B cell (primary cell): ENCODE results near the gene GRK5. TPM values are rescaled to one million over a fixed set of nuclear protein-coding genes. Genes with fewer than 3 reads are reported as not detected.

Experiments
- ATAC-seq: fragments of 200-7000 bp; cut with Tn5 transposase; one replicate; pipeline ENCODE4 v1.10.0; 2021; ENCODE audit warnings: low read depth, mild to moderate bottlenecking, moderate number of reproducible peaks, moderate library complexity
- CTCF ChIA-PET: fragments of 350-600 bp; sonication (Branson Sonifier 250); formaldehyde crosslinking; loops from one replicate; lab custom pipeline; 2021; ENCODE audit warnings: antibody characterized with exemption, inconsistent platforms; lab: Charles Lee
- POLR2A ChIA-PET: fragments of 350-600 bp; sonication (Branson Sonifier 250); formaldehyde crosslinking; loops from one replicate; lab custom pipeline; 2021; ENCODE audit warnings: antibody characterized with exemption; lab: Charles Lee
- DNase-seq: peaks from one replicate; pipeline ENCODE4 v3.0.0; 2013
- H2AFZ ChIP-seq: 2 replicates; pipeline ENCODE4 v1.6.1; 2012; ENCODE audit warnings: mild to moderate bottlenecking, low read depth, low read length; ENCODE audit not compliant: insufficient read depth, poor library complexity, severe bottlenecking
- H3K27ac ChIP-seq, 2 donors: 1 replicate in 1 of 2; 2 replicates in 1 of 2; pipeline ENCODE4 v1.5.1; 2012 to 2013; ENCODE audit warnings: low read length in 2 of 2, mild to moderate bottlenecking in 2 of 2, moderate library complexity in 1 of 2
- H3K27me3 ChIP-seq, 4 experiments: fragments of 200-600 bp in 1 of 4; sonication (generic) in 1 of 4; replicated peaks in 1 of 4; 1 replicate in 2 of 4; 2 replicates in 2 of 4; pipeline versions ENCODE4 v1.6.1 to v1.7.0; 2013 to 2016; ENCODE audit warnings: low read length in 3 of 4, mild to moderate bottlenecking in 2 of 4, mixed read lengths in 1 of 4, moderate library complexity in 1 of 4; ENCODE audit not compliant: insufficient read depth in 4 of 4, control insufficient read depth in 3 of 4; ENCODE audit errors: control extremely low read depth in 1 of 4
- H3K36me3 ChIP-seq, 2 experiments: replicated peaks in 1 of 2; 1 replicate in 1 of 2; 2 replicates in 1 of 2; pipeline versions ENCODE4 v1.6.1 to v1.7.1; 2013; ENCODE audit warnings: low read length in 1 of 2; ENCODE audit not compliant: insufficient read depth in 2 of 2, control insufficient read depth in 1 of 2; ENCODE audit errors: control extremely low read depth in 1 of 2, extremely low read depth in 1 of 2
- H3K4me1 ChIP-seq, 2 donors: fragments of 200-600 bp in 1 of 2; sonication (generic) in 1 of 2; 1 replicate in 1 of 2; 2 replicates in 1 of 2; pipeline versions ENCODE4 v1.5.1 to v1.6.1; 2013 to 2017; ENCODE audit warnings: low read length in 2 of 2; ENCODE audit not compliant: control insufficient read depth in 2 of 2, insufficient read depth in 2 of 2
- H3K4me2 ChIP-seq: replicated peaks from 2 replicates; pipeline ENCODE3; 2012; ENCODE audit warnings: mild to moderate bottlenecking, low read depth, low read length; ENCODE audit not compliant: poor library complexity, severe bottlenecking
- H3K4me3 ChIP-seq, 5 experiments: fragments of 200-600 bp in 1 of 5; sonication (generic) in 1 of 5; 1 replicate in 3 of 5; 2 replicates in 2 of 5; pipeline versions ENCODE4 v1.5.1 to v1.7.0; 2011 to 2016; ENCODE audit warnings: low read length in 4 of 5, mild to moderate bottlenecking in 4 of 5, low read depth in 2 of 5, control low read depth in 1 of 5, moderate library complexity in 1 of 5; ENCODE audit not compliant: insufficient read depth in 1 of 5; ENCODE audit errors: control extremely low read depth in 1 of 5, extremely low read depth in 1 of 5
- H3K79me2 ChIP-seq: fragments of 200-600 bp; sonication (generic); one replicate; pipeline ENCODE4 v1.6.0; 2016; ENCODE audit warnings: low read length; ENCODE audit not compliant: control insufficient read depth, insufficient read depth
- H3K9ac ChIP-seq: fragments of 200-600 bp; sonication (generic); 2 replicates; pipeline ENCODE4 v1.6.1; 2017; ENCODE audit warnings: mild to moderate bottlenecking, low read length, moderate library complexity
- H3K9me3 ChIP-seq, 3 donors: one replicate each; pipeline versions ENCODE4 v1.6.1 to v1.7.1; 2013; ENCODE audit warnings: low read length in 2 of 3; ENCODE audit not compliant: control insufficient read depth in 2 of 3, insufficient read depth in 1 of 3; ENCODE audit errors: control extremely low read depth in 1 of 3
- H4K20me1 ChIP-seq: 2 replicates; pipeline ENCODE4 v1.6.0; 2012; ENCODE audit warnings: mild to moderate bottlenecking, low read length; ENCODE audit not compliant: insufficient read depth, control insufficient read depth, poor library complexity, severe bottlenecking
- H3K27ac Mint-ChIP-seq: one replicate; pipeline ENCODE4 v1.8.0; 2021; ENCODE audit warnings: mixed read lengths
- H3K27me3 Mint-ChIP-seq: one replicate; pipeline ENCODE4 v1.8.0; 2021; ENCODE audit warnings: mixed read lengths
- H3K4me1 Mint-ChIP-seq: one replicate; pipeline ENCODE4 v1.8.0; 2021; ENCODE audit warnings: mixed read lengths
- H3K4me3 Mint-ChIP-seq: one replicate; pipeline ENCODE4 v1.8.0; 2021; ENCODE audit warnings: mixed read lengths
- H3K9me3 Mint-ChIP-seq: one replicate; pipeline ENCODE4 v1.8.0; 2022; ENCODE audit warnings: mixed read lengths; ENCODE audit not compliant: insufficient read depth
- CTCF ChIP-seq: fragments of 200-600 bp; IDR thresholded peaks from one replicate; pipeline ENCODE4 v1.8.0; 2022; ENCODE audit warnings: antibody characterized with exemption, mild to moderate bottlenecking
- EZH2 ChIP-seq: IDR thresholded peaks from 2 replicates; pipeline ENCODE4 v1.6.1; 2012; ENCODE audit warnings: borderline replicate concordance, low read depth, mild to moderate bottlenecking, moderate library complexity, low read length; ENCODE audit not compliant: insufficient read depth, poor library complexity, severe bottlenecking
- WGBS: methylation state at CpG from one replicate; pipeline ENCODE4 v1.1.5; 2013; ENCODE audit warnings: missing lambda C conversion rate; ENCODE audit not compliant: insufficient coverage; 5-methylcytosine and 5-hydroxymethylcytosine counted together
- intact Hi-C: fragments of 100-400 bp; cut with micrococcal nuclease; formaldehyde crosslinking; loops from one replicate; pipeline ENCODE4 v1.10.0; 2022
- polyA plus RNA-seq: library from polyadenylated mRNA; depleted of rRNA; stranded (reverse); fragments of >200 nt; gene quantifications from 2 replicates; pipeline ENCODE4 v1.2.3, GENCODE V29; 2012
- total RNA-seq, 2 donors: library from RNA; stranded (reverse); fragments of 120-200 nt in 1 of 2; gene quantifications; 1 replicate in 1 of 2; 2 replicates in 1 of 2; pipeline versions ENCODE4 v1.2.3 to v1.2.4, GENCODE V29; 2013 to 2022

Gene GRK5
- total and polyA plus RNA-seq, 2 donors (not counting 1 experiment from before 2014, with no cell fraction given) = 21.9 to 54.8 TPM

GRCh38 chr10:119222537-119222936 is 15.2 kb downstream of the GRK5 start:
- no peaks in the 10 kb centered on the region for H3K27me3 Mint-ChIP-seq
- peak overlapping the region; percentile 29 for H3K27ac Mint-ChIP-seq
- no peak overlapping the region for H3K4me3 ChIP-seq
- no peaks in the 10 kb centered on the region for H3K9me3 Mint-ChIP-seq
- no peaks in the 10 kb centered on the region for H3K36me3 ChIP-seq
- H3K9me3 ChIP-seq = no peaks in the 10 kb centered on the region
- ATAC-seq = no peak
- CTCF ChIA-PET = interaction anchor here (1.0 to 2.2 kb wide), 4 partner anchors 11 to 267 kb away, joined by 3 to 17 read pairs (median 6); partner anchors contain the start of gene GRK5
- POLR2A ChIA-PET = no interaction called here
- peaks cover 93% of the 10 kb centered on the region for H3K79me2 ChIP-seq
- no peak overlapping the region for H2AFZ ChIP-seq
- H3K27me3 ChIP-seq = no peaks in the 10 kb centered on the region
- H3K4me1 ChIP-seq = peaks cover 0 to 7% of the 10 kb centered on the region in 2 donors
- H4K20me1 ChIP-seq = peaks cover 61% of the 10 kb centered on the region
- H3K4me1 Mint-ChIP-seq = peaks cover 21% of the 10 kb centered on the region
- H3K9ac ChIP-seq = no peak overlapping the region
- no peak overlapping the region for H3K4me2 ChIP-seq
- no peak overlapping the region for H3K4me3 Mint-ChIP-seq
- intact Hi-C loops = no loop called here
- no peak for DNase-seq
- TF ChIP-seq EZH2 = no peak
- TF ChIP-seq CTCF = no peak
- 62% methylated on average over 9 of the region's 9 CpGs for WGBS
- no peak overlapping the region for H3K27ac ChIP-seq

DNA sequence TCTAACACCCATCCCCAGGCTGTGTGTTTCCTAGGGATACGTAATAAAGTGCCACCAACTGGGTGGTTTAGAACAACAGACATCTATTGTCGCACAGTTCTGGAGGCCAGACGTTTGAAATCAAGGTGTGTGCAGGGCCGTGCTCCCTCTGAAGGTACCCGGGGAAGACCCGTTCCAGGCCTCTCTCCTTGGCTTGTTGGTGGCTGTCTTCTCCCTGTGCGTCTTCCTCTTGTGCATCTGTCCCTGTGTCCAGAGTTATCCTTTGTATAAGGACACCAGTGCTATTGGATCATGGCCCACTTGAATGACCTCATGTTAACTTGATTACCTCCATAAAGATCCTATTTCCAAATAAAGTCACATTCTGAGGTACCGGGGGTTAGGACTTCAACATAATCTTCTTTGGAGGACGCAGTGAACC is 15.6 kb downstream of the GRK5 start:
- Histone ChIP-seq H3K9ac (no peak overlapping the region), H3K36me3 (no peaks in the 10 kb centered on the region), H3K4me1 (peaks cover 0 to 7% of the 10 kb centered on the region in 2 donors), H3K4me3 (no peak overlapping the region), H2AFZ (no peak overlapping the region), H3K79me2 (peaks cover 93% of the 10 kb centered on the region), H3K27me3 (no peaks in the 10 kb centered on the region), H3K4me2 (no peak overlapping the region), H3K9me3 (no peaks in the 10 kb centered on the region), H3K27ac (no peak overlapping the region), H4K20me1 (peaks cover 57% of the 10 kb centered on the region)
- Mint-ChIP-seq H3K9me3 (no peaks in the 10 kb centered on the region), H3K27me3 (no peaks in the 10 kb centered on the region), H3K27ac (no peak overlapping the region), H3K4me1 (peaks cover 19% of the 10 kb centered on the region), H3K4me3 (no peak overlapping the region)
- no peak for TF ChIP-seq EZH2
- TF ChIP-seq CTCF = no peak
- WGBS = 90% methylated on average over 9 of the region's 9 CpGs
- ChIA-PET CTCF (interaction anchor here (1.3 to 2.2 kb wide), 3 partner anchors 11 to 267 kb away, joined by 5 to 17 read pairs (median 7); no protein-coding TSS in a partner anchor), POLR2A (no interaction called here)
- DNase-seq (no peak), ATAC-seq (no peak)
- intact Hi-C loops = no loop called here
